ENCODE results near the gene SLC38A1.

The SLC38A1 gene

GRCh38 chr12:46246021-46246700 lies 22.7 kb downstream of the SLC38A1 start:
- Histone ChIP-seq H4K20me1 (ENCODE audit: insufficient read depth, low read length) (no peaks in the 10 kb centered on the region), H3K4me3 (ENCODE audit: low read depth, low read length, poor library complexity, severe bottlenecking) (no peak overlapping the region), H3K9me3 (ENCODE audit: low read length) (0 out of 2 replicates have a peak, but pooled peaks cover 2% of the 10 kb centered on the region), H3K9ac (ENCODE audit: low read length) (no peak overlapping the region), H2AFZ (ENCODE audit: low read length) (no peak overlapping the region), H3K4me1 (ENCODE audit: insufficient read depth, low read length, severe bottlenecking) (no peaks in the 10 kb centered on the region), H3K9me2 (ENCODE audit: low read depth, low read length) (no peaks in the 10 kb centered on the region), H3K79me2 (ENCODE audit: insufficient read depth, low read length) (peaks cover 98% of the 10 kb centered on the region), H3K36me3 (ENCODE audit: insufficient read depth, low read length) (peaks cover 81% of the 10 kb centered on the region), H3F3A (ENCODE audit: insufficient read depth, low read length) (no peaks in the 10 kb centered on the region), H3K27ac (ENCODE audit: low read depth, low read length, poor library complexity, severe bottlenecking) (no peak overlapping the region), H3K4me2 (ENCODE audit: low read length) (no peak overlapping the region), H3K27me3 (ENCODE audit: insufficient read depth, low read length) (no peaks in the 10 kb centered on the region)
- TF ChIP-seq CTCF (IDR thresholded peaks at IDR 0.05; ENCODE audit: low read length) (no peak), EZH2 (IDR thresholded peaks at IDR 0.05; ENCODE audit: borderline replicate concordance, low read length) (no peak)

- Histone ChIP-seq H2AFZ (ENCODE audit: low read length) (no peak overlapping the region), H3K79me2 (ENCODE audit: insufficient read depth, low read length) (peaks cover 95% of the 10 kb centered on the region), H3K9me2 (ENCODE audit: low read depth, low read length) (no peaks in the 10 kb centered on the region), H3K4me1 (ENCODE audit: insufficient read depth, low read length, severe bottlenecking) (no peaks in the 10 kb centered on the region), H3K27ac (ENCODE audit: low read depth, low read length, poor library complexity, severe bottlenecking) (no peak overlapping the region), H3K4me2 (ENCODE audit: low read length) (no peak overlapping the region), H3K9me3 (ENCODE audit: low read length) (0 out of 2 replicates have a peak, but pooled peaks cover 2% of the 10 kb centered on the region), H3K9ac (ENCODE audit: low read length) (no peak overlapping the region), H3K27me3 (ENCODE audit: insufficient read depth, low read length) (no peaks in the 10 kb centered on the region), H3F3A (ENCODE audit: insufficient read depth, low read length) (no peaks in the 10 kb centered on the region), H4K20me1 (ENCODE audit: insufficient read depth, low read length) (no peaks in the 10 kb centered on the region), H3K4me3 (ENCODE audit: low read depth, low read length, poor library complexity, severe bottlenecking) (no peak overlapping the region), H3K36me3 (ENCODE audit: insufficient read depth, low read length) (peaks cover 84% of the 10 kb centered on the region)
- TF ChIP-seq CTCF (IDR thresholded peaks at IDR 0.05; ENCODE audit: low read length): no peak
Measured at GRCh38 chr12:46244997-46245396, 23.8 kb downstream of the SLC38A1 start.

GRCh38 chr12:46244273-46244915 lies 24.4 kb downstream of the SLC38A1 start:
- Histone ChIP-seq H3K4me2 (ENCODE audit: low read length) (no peak overlapping the region), H4K20me1 (ENCODE audit: insufficient read depth, low read length) (no peaks in the 10 kb centered on the region), H3K36me3 (ENCODE audit: insufficient read depth, low read length) (peaks cover 84% of the 10 kb centered on the region), H2AFZ (ENCODE audit: low read length) (no peak overlapping the region), H3K27ac (ENCODE audit: low read depth, low read length, poor library complexity, severe bottlenecking) (no peak overlapping the region), H3K9me2 (ENCODE audit: low read depth, low read length) (no peaks in the 10 kb centered on the region), H3K4me3 (ENCODE audit: low read depth, low read length, poor library complexity, severe bottlenecking) (no peak overlapping the region), H3F3A (ENCODE audit: insufficient read depth, low read length) (no peaks in the 10 kb centered on the region), H3K9me3 (ENCODE audit: low read length) (0 out of 2 replicates have a peak, but pooled peaks cover 2% of the 10 kb centered on the region), H3K79me2 (ENCODE audit: insufficient read depth, low read length) (peaks cover 93% of the 10 kb centered on the region), H3K4me1 (ENCODE audit: insufficient read depth, low read length, severe bottlenecking) (no peaks in the 10 kb centered on the region), H3K9ac (ENCODE audit: low read length) (no peak overlapping the region), H3K27me3 (ENCODE audit: insufficient read depth, low read length) (no peaks in the 10 kb centered on the region)
- no peak for TF ChIP-seq EZH2 (IDR thresholded peaks at IDR 0.05; ENCODE audit: borderline replicate concordance, low read length)
- no peak for TF ChIP-seq CTCF (IDR thresholded peaks at IDR 0.05; ENCODE audit: low read length)
